T-helper 9 cell (primary cell): ENCODE results near the gene SNRPD2.

Experiments used
- DNase-seq: peaks from one replicate; pipeline ENCODE4 v3.0.0-alpha.2; 2020

Gene SNRPD2

DNA sequence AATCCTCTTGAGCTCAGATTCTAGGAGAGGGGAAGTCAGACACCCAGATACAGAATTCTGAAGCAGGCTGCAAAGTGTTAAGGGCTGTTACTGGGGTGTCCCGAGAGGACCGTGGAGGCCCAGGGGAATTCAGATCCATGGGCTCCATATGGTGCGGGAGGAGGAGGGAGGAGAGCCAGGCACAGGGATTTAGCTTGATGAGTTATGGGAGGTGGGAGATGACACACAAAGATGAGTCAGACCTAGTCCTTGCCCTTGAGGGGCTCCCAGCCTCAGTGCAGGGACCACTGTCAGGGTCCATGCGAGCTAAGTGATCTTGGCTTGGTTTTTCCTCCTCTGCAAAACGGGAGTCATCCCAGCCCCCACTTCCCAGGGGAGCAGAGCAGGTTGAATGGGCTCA is 38.1 kb downstream of the SNRPD2 start:
- no peak for DNase-seq

DNA sequence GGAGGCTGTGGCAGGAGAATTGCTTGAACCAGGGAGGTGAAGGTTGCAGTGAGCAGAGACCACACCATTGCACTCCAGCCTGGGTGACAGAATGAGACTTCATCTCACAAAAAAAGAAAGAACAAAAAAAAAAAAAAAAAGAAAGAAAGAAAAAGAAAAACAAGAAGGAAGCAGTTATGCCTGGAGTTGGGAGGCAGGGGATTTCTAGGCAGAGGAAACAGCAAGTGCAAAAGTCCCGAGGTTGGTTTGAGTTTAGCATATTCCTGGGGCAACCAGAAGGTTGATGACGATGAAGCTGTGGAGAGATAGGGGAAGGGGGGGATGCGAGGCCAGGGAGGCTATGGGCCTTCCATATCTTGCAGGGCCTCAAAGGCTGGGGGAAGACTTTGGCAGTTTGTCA is 41.0 kb downstream of the SNRPD2 start:
- DNase-seq = no peak

DNA sequence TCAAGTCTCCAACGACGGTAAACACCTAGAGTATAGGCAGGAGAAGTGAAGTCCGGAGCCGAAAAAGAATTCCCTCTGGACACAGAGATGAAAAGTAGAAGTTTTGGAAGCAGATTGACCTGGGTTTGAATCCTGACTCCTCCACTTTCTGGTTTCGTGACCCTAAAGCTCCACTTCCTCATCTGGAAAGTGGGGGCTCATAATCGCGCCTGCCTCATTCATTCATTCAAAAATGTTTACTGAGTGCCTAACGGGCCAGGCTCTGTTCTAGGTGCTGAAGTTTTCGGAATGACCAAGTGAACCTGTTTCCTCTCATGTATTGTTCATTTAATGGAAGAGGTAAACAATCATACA is 45.4 kb downstream of the SNRPD2 start:
- DNase-seq = no peak

DNA sequence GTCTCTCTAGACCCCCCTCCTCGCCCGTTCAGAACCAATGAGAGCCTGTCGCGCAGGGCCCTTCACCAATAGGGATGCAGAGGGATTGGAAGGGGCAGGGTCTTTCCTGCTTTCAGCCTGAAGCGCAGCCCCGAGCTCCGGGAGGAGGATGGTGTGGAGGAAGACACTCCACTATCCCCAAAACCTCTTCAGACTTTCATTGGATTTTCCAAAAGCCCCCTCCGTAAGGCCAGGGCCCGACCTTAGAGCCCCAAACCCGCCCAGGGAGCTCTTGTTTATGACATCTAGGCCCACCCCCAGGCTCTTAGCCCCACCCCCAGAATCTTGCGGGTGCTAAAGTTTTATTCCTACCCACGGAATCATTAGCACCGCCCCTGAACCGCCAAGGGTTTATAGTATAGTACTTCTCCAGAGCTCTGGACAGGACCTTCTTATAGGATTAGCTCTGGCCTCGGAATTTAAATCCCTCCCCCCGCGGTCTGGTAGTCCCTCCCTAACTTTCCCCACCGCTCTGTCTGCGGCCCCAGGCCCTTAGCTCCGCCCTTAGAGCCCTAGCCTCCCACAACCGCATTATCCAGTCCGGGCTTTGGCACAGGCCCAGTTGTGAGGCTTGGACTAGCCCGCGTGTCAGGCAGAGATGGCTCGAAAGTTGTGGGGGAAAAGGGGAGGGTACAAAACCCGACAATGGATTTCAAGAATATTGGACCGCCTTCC is 46.0 kb downstream of the SNRPD2 start:
- DNase-seq = peak; percentile 50

DNA sequence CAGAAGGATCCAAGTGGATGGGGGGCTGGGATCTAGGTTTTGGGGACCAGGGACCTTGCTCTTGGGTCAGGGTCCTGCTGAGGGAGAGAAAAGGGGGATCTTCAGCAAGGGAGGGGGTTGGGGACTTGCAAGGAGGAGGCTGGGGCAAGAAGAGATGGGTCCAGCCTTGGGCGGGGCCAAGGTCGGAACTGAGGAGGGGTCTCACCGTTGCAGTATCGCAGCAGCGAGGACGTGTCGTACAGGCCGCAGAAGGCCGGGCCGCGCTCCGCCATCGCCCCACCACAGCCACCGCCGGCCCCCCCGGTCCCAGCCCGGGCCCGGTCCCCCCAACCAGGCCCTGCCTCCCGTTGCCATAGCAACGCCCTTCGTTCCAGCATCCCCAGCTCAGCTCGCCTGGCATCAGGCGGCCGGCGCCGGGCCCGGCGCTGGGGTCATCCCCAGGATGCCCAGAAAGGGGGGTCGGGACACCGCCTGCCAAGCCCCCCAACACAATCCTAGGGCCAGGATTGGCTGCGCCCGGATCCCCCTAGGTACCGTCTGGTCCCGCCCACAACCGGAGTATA is 46.6 kb downstream of the SNRPD2 start:
- DNase-seq = no peak

DNA sequence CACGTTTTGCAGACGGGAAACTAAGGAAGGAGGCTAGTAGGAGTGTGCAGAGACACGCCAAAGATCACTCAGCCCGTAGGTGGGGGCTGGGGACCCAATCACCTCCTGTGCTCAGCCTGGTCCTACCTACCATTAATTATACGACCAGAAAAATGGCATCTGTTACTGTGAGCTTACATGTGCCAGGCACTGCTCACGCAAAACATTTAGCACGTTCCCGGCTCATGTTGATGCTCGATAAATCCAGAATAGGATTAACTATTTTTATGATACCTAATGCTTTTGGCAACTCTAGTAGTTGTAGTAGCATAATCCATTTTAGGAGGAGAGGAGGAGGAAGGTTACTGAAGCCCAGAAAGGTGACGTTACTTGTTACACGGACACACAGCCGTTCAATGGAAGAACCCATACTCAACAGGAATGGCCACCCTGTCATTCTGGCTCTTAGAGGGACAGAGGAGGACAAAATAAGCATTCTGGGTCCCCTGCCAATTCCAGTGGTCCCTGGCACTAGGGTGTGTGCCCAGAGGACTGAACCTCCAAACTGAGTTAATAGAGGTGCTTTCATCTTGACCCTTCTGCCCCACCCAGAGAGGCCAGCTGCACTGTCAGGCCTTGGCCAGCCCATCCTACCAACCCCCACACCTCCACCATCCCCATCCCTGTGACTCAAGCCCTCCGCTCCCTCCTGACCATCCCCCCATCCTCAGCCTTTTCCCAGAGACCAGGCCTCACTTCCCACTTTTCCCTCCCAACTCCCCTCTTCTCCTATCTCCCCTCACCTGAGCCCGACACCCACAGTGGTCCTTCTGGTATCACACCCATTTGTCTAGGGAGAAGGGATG is 47.6 kb downstream of the SNRPD2 start:
- DNase-seq = no peak

DNA sequence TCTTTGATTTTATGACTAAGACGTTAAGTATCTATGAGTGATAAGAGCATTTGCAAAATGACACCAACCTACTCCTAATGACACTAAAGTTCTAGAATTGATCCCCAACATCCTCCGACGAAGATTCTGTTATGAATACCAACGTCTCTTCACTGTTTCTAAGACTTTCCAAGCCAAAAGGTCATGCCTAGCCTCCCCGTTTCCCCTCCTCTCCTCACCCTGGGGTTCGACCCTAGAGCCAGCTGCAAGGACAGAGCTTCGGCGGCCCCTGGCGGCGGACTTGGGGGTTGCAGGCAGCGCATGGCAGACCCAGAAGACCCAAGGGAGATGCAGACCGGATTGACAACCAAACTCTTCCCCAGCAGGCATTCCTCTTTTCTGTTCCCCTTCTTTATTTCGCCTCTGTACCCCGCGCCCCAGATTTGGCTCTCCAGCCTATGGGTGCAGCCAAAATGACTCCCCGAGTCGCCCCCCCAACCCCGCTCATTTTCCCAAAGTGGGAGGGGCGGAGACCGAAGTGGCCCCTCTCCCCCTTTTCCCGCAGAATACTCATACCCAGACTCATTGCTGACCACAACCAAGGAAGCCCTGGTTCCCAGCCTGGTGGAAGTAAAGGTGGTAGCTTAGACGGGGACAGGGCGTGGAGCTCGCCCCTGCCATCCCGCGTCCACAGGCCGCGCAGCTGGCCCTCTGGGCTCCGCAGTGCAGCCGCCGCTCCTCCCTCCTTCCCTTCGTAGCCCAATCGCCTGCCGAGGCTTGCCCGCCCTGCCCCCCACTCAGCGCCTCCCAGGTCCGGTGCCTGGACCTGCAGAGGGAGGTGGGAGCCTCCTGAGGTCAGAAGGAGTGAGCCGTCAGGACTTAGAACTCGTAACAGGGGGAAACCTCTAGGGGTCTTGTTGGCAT is 48.5 kb downstream of the SNRPD2 start:
- DNase-seq = peak; percentile 81

DNA sequence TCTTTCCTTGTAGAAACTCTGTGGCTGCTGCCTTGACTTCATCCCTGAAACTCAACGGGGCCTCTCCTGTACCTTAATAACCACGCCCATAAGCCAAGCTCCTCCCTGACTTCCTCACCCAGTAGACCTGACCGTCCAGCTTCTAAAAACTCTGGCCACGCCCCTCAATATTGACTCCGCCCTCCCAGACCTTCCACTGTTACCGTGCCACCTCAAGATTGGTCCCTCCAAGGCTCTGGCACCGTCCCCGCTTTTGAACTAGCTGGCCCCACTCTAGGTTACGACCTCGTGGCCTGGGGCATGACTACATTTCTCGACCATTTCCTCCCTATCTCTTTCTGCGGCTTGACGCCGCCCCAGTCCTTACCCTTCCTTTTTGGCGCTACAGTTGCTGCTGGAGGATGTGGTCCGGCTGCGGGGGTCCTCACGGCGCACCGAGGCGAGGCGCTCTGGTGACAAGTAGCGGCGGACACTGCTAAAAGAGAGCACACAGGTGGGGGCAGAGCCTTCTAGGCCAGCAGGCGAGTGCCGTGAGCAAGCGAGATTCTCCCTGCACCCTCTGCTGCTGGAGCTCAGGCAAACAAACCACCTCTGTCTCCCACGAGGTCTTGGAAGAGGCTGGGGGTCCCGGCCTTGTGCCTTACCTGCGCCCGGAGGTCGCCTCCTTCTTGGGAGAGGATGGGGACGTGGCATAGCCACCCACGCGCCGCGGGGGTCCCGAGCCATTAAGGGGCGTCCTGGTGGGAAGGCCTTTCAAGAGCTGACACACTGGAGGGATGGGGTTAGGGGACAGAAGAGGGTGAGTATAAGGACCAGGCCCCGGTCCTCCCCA is 50.3 kb downstream of the SNRPD2 start:
- DNase-seq = peak; percentile 40

DNA sequence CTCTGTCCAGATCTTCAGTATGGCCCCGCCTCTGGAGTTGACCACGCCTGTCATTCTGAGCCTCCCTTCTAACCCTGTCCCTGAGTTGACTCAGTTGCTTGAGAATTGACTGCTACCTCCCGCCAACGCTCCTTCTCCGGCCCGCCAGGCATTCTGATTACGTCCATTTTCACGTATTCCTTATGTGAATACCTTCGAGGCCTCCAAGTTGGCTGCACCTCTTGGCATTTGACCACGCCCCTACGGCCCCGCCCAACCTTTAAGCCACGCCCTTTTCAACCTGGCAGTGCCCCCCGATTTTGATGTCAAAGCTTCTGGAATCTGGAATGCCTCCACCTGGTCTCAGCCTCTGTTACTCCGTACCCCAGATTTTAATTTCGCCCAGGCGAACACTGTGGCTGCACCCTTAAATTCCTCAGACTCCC is 50.9 kb downstream of the SNRPD2 start:
- no peak for DNase-seq

DNA sequence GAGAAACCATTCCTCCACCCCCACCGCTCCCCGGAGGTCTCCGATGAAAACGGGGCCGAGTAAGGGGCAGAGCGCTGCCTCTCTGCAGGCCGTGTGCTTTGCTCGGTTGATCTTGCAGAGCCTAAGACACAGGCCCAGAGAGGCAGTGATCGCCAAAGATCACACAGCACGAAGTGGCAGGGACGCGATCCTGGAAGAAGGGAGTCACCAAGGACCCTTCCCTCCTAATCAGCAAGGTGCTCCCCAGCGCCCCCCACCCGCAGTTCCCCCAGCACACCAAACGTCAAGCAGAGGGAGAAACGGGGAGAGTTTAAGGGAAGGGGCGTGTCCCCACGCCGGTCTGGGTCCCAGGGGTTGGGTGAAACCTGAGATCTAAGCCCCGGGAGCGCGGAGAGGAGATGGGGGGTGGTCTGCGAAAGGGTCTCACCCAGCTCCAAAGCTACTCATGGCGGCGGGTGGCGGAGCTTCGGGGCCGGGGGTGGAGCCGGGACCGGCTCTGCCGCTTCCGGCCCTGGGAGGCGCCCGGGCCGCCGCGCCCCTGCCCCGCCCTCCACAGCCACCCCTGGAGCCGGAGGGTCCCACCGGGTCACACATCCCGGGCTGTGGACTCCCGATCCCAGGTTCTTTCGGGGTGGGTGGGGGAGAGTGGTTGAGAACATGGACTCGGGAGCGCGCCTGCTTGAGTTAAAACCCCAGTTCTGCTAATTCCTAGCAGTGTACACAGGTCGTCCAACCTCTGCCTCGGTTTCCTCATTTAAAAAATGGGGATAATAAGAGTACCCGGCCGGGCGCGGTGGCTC is 52.6 kb downstream of the SNRPD2 start, which contains the start of gene EML2:
Gene EML2 (minus strand): TSS at position 468 of the 800 bp plus-strand sequence. CDS start 21 bp downstream, at position 447.
- DNase-seq = peak; percentile 32

DNA sequence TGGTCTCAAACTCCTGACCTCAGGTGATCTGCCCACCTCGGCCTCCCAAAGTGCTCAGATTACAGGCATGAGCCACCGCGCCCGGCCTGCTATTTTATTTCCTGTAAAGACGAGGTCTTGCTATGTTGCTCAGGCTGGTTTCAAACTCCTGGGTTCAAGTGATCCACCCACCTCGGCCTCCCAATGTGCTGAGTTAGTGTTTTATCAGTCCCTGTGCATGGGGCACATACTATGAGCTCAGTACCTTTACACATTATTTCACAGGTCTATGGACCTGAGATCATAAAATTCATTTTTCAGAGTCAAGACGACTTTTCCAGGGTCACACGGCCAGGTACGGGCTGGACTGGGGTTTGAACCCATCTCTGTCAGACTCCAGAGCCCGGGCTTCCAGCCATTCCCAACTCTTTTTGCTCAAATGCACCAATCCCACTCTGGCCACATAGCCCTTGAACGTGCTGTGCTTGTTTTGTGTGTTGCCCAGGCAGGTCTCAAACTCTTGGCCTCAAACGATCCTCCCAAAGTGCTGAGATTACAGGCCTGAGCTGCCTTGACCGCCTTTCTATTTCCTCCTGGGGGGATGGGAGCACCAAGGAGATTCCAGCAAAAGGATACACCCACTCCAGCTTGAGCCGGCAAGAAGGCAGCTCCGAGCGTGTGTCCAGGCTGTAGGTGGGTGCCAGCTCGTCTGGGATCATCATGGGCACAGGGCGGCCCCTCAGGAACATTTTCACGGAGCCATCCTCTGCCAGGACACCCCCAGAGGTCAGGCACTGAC is 53.7 kb downstream of the SNRPD2 start:
- DNase-seq = no peak
